Measurements from ENCODE around the gene SCGB1C1.

SCGB1C1 gene

GRCh38 chr11:199004-199581, 6.2 kb downstream of the SCGB1C1 start:
- Histone ChIP-seq H3K9me2 (replicated peaks; ENCODE audit: insufficient read depth, low read length) (no peaks in the 10 kb centered on the region), H3K27ac (ENCODE audit: low read depth, low read length) (no peak overlapping the region), H4K20me1 (ENCODE audit: low read depth, low read length) (no peaks in the 10 kb centered on the region), H3K9ac (ENCODE audit: low read length) (no peak overlapping the region), H2AFZ (ENCODE audit: low read depth, low read length, severe bottlenecking) (no peak overlapping the region), H3F3A (ENCODE audit: insufficient read depth) (no peaks in the 10 kb centered on the region), H3K27me3 (ENCODE audit: low read length) (no peaks in the 10 kb centered on the region), H3K4me3 (ENCODE audit: insufficient read depth, low read length, poor library complexity, severe bottlenecking) (no peak overlapping the region), H3K79me2 (ENCODE audit: insufficient read depth, low read length) (no peaks in the 10 kb centered on the region), H3K9me3 (ENCODE audit: insufficient read depth, low read length) (no peaks in the 10 kb centered on the region), H3K4me2 (ENCODE audit: low read depth, low read length, poor library complexity, severe bottlenecking) (no peak overlapping the region), H3K36me3 (ENCODE audit: low read length) (no peaks in the 10 kb centered on the region)
- TF ChIP-seq, protein P1, sequence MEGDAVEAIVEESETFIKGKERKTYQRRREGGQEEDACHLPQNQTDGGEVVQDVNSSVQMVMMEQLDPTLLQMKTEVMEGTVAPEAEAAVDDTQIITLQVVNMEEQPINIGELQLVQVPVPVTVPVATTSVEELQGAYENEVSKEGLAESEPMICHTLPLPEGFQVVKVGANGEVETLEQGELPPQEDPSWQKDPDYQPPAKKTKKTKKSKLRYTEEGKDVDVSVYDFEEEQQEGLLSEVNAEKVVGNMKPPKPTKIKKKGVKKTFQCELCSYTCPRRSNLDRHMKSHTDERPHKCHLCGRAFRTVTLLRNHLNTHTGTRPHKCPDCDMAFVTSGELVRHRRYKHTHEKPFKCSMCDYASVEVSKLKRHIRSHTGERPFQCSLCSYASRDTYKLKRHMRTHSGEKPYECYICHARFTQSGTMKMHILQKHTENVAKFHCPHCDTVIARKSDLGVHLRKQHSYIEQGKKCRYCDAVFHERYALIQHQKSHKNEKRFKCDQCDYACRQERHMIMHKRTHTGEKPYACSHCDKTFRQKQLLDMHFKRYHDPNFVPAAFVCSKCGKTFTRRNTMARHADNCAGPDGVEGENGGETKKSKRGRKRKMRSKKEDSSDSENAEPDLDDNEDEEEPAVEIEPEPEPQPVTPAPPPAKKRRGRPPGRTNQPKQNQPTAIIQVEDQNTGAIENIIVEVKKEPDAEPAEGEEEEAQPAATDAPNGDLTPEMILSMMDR (IDR thresholded peaks at IDR 0.05; ENCODE audit: insufficient read depth, low read length, poor library complexity, severe bottlenecking), result no peak
- TF ChIP-seq EZH2phosphoT487 (conservative IDR thresholded peaks at IDR 0.05; ENCODE audit: low read length), result no peak

DNA sequence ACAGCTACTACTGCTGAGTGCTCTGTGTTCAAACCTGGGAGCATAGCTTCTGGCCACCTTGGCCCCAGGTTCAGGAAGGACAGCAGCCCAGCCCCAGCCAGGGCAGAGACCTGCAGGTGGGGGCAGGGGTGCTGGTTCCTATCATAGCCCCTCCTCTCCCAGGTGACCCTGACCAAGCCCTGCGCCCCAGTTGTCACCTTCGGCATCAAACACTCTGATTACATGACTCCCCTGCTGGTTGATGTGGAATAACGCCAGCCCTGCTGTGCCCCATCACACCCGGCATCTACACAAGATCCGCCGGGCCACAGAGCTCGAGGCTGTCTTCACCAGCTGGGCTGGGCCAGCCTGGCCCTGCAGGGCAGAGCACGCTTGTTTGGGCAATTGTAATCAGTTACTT, 6.9 kb downstream of the SCGB1C1 start:
- Histone ChIP-seq H3K9ac (ENCODE audit: low read length) (no peak overlapping the region), H3F3A (ENCODE audit: insufficient read depth) (no peaks in the 10 kb centered on the region), H3K4me3 (ENCODE audit: insufficient read depth, low read length, poor library complexity, severe bottlenecking) (no peak overlapping the region), H3K9me3 (ENCODE audit: insufficient read depth, low read length) (no peaks in the 10 kb centered on the region), H3K27me3 (ENCODE audit: low read length) (no peaks in the 10 kb centered on the region), H3K36me3 (ENCODE audit: low read length) (no peaks in the 10 kb centered on the region), H2AFZ (ENCODE audit: low read depth, low read length, severe bottlenecking) (no peak overlapping the region), H3K4me2 (ENCODE audit: low read depth, low read length, poor library complexity, severe bottlenecking) (no peak overlapping the region), H3K79me2 (ENCODE audit: insufficient read depth, low read length) (no peaks in the 10 kb centered on the region), H3K9me2 (replicated peaks; ENCODE audit: insufficient read depth, low read length) (no peaks in the 10 kb centered on the region), H4K20me1 (ENCODE audit: low read depth, low read length) (no peaks in the 10 kb centered on the region), H3K27ac (ENCODE audit: low read depth, low read length) (no peak overlapping the region)
- TF ChIP-seq, protein P1 (IDR thresholded peaks at IDR 0.05; ENCODE audit: insufficient read depth, low read length, poor library complexity, severe bottlenecking), result no peak
- TF ChIP-seq EZH2phosphoT487 (conservative IDR thresholded peaks at IDR 0.05; ENCODE audit: low read length), result no peak

DNA sequence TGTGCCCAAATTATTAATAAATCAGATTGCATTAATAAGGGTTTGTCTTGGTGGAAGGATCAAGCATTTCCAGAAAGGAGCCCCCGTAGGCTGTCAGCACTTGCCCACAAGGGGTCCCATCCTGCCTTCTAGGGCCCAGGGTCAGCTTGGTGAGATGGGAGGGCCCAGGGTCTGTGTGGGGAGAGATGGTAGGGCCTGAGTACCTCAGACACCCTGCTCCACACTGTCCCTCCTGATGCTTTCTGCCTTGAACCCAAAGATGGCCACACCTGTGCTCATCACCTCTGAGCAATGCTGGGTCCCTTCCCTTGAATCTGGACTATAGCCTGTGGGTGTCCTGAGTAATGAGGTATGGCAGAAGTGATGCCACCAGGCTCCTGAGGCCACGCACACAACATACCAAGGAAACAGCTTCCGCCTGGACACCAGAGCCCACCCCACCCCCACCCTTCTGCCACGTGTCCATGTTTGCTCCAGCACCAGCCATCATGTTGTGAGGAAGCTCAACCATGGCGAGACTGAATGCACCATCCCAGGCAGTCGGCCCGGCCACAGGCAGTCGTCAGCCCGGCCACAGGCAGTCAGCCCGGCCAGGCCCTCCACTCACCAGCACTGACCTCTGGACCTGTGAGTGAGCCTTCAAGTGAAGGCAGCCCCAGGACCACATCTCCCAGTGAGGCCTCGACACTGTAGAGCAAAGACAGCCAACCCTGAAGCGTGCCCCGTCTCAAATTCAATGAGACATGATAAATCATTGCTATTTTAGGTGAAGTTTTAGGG, 7.5 kb downstream of the SCGB1C1 start:
- Histone ChIP-seq H2AFZ (ENCODE audit: low read depth, low read length, severe bottlenecking) (no peak overlapping the region), H3K36me3 (ENCODE audit: low read length) (no peaks in the 10 kb centered on the region)
- TF ChIP-seq, protein P1 (IDR thresholded peaks at IDR 0.05; ENCODE audit: insufficient read depth, low read length, poor library complexity, severe bottlenecking), result no peak
- TF ChIP-seq EZH2phosphoT487 (conservative IDR thresholded peaks at IDR 0.05; ENCODE audit: low read length), result no peak

More for the DNA sequence above, 7.5 kb downstream of the SCGB1C1 start:
- H3K9me2 ChIP-seq (replicated peaks; ENCODE audit: insufficient read depth, low read length), result no peaks in the 10 kb centered on the region
- H3K9ac ChIP-seq (ENCODE audit: low read length), result no peak overlapping the region
- no peaks in the 10 kb centered on the region; the same call in 1 of the 2 replicates for H3K79me2 ChIP-seq (ENCODE audit: insufficient read depth, low read length)
- H4K20me1 ChIP-seq (ENCODE audit: low read depth, low read length), result no peaks in the 10 kb centered on the region
- H3F3A ChIP-seq (ENCODE audit: insufficient read depth), result no peaks in the 10 kb centered on the region
- H3K27me3 ChIP-seq (ENCODE audit: low read length), result no peaks in the 10 kb centered on the region
- H3K9me3 ChIP-seq (ENCODE audit: insufficient read depth, low read length), result no peaks in the 10 kb centered on the region
- no peak overlapping the region for H3K27ac ChIP-seq (ENCODE audit: low read depth, low read length)
- no peak overlapping the region for H3K4me3 ChIP-seq (ENCODE audit: insufficient read depth, low read length, poor library complexity, severe bottlenecking)
- no peak overlapping the region for H3K4me2 ChIP-seq (ENCODE audit: low read depth, low read length, poor library complexity, severe bottlenecking)
